Mucosa of gallbladder (tissue), 1 donor: ENCODE results near the gene COA8. TPM values are rescaled to one million over a fixed set of nuclear protein-coding genes. Genes with fewer than 3 reads are reported as not detected.
A peak's percentile ranks its signal among the peaks of the same experiment; 100 is the strongest.
"Not testable (repeated sequence)": the region's sequence is repeated elsewhere in the genome, so short reads cannot be mapped to it uniquely, and the experiment has no call there.

Experiments used
- DNase-seq: peaks from one replicate; pipeline ENCODE4 v3.0.0-alpha.2; 2020; ENCODE audit warnings: low spot score
- total RNA-seq: library from RNA; stranded (reverse); gene quantifications from one replicate; pipeline ENCODE4 v1.2.1, GENCODE V29; 2021
- donor health status: DM: no; HTN: no; CAD: no.

COA8 gene
- total RNA-seq, 1 donor from 2014 or later, result 33.7 TPM

DNA sequence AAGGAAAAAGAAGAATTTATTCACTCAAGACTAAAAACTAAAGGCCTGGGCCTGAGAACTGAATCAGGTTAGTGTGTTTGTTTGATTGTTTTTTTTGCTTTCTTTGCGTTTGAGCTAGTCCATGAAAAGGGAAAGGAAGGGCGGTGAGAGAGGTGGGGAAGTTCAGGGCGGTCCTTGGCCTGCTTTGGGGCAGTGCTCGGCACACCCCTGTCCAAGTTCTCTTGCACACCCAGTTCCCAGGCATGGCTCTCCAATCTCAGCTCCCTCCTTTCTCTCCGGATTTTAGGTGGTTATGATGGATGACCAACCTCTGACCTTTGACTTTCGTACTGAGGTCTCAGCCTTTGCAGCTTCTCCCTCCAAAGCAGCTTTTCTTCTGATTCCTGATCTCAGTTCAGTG lies 11.3 kb downstream of the COA8 start:
- no peak for DNase-seq

DNA sequence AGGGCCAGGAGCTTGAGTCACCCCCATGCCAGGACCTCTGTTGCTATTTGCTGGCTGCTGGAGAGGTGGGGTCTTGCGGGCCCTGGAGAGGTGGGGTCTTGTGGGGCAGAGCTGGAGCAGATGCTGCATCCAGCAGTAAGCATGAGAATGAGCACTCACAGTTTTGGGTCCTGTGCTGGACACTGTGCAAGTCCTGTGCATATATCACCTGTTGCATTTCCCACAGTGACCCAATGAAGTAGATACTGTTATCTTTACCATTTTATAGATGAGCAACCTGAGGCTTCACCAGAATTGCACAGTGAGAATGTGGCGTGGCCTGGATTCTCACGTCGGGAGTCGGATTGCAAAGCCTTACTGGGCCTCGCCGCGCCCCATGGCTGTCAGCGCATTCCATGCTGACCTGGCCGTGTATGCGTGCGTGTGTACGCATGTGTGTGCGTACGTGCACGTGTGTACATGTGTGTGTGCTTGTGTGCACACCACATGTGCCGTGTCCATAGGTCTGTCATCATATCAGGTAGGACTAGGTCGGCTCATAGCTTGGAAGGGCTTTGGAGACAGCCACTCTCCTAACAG lies 12.0 kb downstream of the COA8 start:
- no peak for DNase-seq

- peak; percentile 94 for DNase-seq
These were observed 13.7 kb downstream of the COA8 start for GRCh38 chr14:103576371-103577024.

DNA sequence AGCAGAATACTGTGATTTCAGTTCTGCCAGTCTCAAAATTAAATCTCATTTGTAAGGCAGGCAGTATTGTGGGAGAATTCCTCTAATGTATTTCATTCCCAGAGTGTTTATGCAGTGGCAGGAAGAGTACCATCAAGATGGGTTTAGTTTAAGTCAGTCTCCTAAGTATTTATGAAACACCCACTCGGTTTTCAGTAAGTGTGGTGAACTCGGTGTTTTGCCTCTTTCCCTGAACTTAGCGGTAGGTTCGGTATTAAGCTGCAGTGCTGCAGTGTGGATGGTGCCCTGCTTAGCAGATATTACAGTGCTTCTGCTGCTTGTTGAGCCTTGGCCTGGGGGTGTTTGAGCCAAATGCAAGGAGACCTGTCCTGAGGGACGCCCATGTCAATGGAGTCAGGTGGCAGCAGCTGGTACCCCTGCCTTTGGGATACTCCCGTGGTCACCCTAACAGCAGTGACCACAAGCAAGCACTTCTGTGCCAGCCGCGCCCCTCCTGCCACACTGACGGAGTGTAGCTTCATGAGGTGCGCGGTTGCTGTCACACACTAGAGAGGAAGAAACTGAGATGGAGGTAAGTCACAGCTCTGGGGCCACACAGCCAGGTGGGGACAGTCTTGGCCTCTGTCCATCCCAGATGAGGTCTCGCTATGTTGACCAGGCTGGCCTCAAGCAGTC lies 15.8 kb downstream of the COA8 start:
- DNase-seq, result no peak

DNA sequence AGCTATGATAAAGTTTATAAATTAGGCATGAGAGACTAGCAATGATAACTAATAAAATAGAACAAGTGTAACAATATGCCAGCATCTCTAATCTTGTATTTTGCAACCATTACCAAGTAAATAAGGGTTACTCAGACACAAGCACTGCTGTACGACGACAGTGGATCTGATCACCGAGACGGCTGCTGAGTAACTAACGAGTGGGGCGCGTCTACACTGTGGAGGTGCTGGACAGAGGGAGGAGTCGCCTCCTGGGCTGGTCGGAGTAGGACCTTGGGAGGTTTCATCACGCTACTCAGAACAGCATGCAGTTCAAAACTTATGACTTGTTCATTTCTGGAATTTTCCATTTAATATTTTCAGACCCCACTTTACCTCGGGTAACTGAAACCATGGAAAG lies 18.4 kb downstream of the COA8 start:
- no peak for DNase-seq

GRCh38 chr14:103581954-103582703 lies 19.4 kb downstream of the COA8 start:
- DNase-seq, result no peak

DNA sequence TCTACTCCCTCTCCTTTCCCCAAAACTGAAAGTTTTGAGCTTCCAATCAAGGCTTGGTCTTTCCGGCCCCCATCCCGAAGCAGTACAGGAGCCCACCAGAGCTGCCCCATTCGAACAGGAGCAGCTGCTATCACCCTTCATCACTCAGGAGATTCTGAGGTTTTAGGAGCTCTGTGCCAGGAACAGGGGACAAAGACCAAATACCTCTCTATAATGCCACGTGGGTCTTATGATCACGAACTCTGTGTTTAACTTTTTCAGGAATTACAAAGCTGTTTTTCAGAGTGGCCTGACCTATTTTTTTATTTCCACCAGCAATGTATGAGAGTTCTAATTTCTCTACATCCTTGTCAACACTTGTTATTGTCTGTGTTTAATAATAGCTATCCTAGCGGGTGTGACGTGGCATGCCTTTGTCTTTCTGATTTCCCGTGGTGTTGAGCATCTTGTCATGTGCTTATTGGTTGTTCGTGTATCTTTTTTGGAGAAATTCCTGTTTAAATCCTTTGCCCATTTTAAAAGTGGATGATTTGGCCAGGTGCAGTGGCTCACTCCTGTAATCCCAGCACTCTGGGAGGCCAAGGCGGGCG lies 21.7 kb downstream of the COA8 start:
- DNase-seq, result no peak

- no peak for DNase-seq
These were observed 30.8 kb downstream of the COA8 start for GRCh38 chr14:103593577-103593976.

- peak; percentile 17 for DNase-seq
These were observed 31.5 kb downstream of the COA8 start for GRCh38 chr14:103594265-103594664.

GRCh38 chr14:103597623-103598377 lies 35.0 kb downstream of the COA8 start:
- DNase-seq, result no peak

DNA sequence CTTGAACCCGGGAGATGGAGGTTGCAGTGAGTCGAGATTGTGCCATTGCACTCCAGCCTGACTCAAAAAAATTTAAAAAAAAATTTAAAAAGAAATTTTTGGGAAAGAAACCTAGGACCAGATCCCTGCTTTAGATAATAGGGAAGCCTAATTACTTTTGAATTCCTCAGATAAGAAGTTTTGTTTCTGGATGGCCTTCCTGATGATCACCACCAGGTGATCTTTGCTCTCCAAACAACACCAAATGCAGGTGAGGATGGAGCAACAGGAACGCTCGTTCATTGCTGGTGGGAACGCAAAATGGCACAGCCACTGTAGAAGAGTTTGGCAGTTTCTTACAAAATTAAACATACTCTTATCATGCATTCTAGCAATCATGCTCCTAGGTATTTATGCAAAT lies 37.7 kb downstream of the COA8 start:
- no peak for DNase-seq

- no peak for DNase-seq
These were observed 41.9 kb downstream of the COA8 start for GRCh38 chr14:103604620-103605019.

GRCh38 chr14:103606963-103607668 lies 44.4 kb downstream of the COA8 start:
- peak; percentile 81 for DNase-seq

- DNase-seq, result no peak
These were observed 45.1 kb downstream of the COA8 start for GRCh38 chr14:103607822-103608221.

GRCh38 chr14:103609081-103609480 lies 46.3 kb downstream of the COA8 start:
- not testable (repeated sequence) for DNase-seq

DNA sequence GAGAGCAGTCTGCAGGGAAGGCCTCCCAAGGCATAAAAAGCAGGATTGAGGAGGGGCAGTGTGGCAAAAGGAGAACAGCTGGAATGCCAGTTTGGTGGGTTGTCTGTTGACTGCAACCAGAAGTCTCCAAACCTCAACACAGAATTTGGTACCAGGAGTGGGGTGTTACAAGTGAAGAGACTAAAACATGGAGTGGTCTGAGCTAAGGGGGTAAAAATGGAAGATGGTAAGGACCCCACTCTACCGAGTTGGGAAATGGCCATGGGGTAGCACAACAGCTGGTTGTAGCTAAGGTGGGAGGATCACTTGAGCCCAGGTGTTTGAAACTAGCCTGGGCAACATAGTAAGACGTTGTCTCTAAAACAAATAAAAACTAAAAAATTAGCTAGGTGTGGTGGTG lies 48.5 kb downstream of the COA8 start:
- no peak for DNase-seq

GRCh38 chr14:103613517-103613916 lies 50.8 kb downstream of the COA8 start:
- DNase-seq, result no peak

DNA sequence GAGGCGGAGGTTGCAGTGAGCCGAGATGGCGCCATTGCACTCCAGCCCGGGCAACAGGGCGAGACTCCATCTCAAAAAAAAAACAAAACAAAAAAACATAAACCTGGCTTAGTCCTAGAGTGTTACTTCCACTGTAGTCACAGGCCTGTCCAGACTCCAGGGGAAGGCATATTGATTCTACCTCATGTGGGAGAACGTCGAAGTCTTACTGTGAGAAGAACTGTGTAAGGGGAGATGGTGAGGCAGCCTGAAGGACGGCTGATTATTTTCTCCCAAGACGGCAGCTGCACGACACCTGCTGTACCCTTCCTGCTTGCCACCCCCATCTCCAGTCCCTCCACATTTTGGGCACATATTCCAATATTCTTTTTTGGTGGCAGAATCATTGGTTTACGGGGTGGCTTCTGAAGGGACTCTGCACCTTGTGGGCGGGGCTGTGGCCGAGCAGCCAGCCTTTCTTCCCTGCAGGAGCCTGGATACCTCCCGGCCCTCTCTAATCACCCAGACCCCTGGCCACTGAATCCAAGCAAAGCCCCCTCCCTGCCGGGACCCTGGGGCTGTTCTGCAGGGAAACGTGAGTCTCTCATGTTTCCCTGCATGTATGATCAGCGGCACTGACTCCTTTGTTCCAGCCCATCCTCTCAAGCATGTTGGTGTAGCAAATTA lies 54.0 kb downstream of the COA8 start:
- no peak for DNase-seq

DNA sequence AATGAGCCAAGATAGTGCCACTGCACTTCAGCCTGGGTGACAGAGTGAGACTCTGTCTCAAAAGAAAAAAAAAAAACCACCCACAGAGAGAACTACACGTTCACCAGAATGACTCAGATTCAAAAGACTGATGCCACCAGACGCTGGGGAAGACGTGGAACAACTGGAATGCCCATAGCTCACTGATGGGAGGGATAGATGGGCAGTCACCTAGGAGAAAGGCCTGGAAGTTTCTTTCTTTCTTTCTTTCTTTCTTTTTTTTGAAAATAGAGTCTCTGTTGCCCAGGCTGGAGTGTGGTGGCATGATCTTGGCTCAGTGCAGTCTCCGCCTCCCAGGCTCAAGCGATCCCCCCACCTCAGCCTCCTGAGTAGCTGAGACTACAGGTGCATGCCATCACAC lies 56.3 kb downstream of the COA8 start:
- DNase-seq, result no peak

GRCh38 chr14:103621860-103622259 lies 59.1 kb downstream of the COA8 start:
- DNase-seq, result no peak
